CD14-positive monocyte (primary cell): Measurements from ENCODE around the gene HMGB4. TPM values are rescaled to one million over a fixed set of nuclear protein-coding genes. Genes with fewer than 3 reads are reported as not detected.

Experiments
- DNase-seq, 3 donors: peaks; one replicate each; pipeline ENCODE4 v3.0.0-alpha.2; 2011 to 2022
- H2AFZ ChIP-seq: 2 replicates; pipeline ENCODE4 v1.6.0; 2012; ENCODE audit warnings: mild to moderate bottlenecking, low read depth, low read length, inconsistent platforms; ENCODE audit not compliant: insufficient read depth, poor library complexity, severe bottlenecking
- H3K27ac ChIP-seq, 2 donors: 1 replicate in 1 of 2; 2 replicates in 1 of 2; pipeline ENCODE4 v1.5.1; 2012 to 2013; ENCODE audit warnings: low read length in 2 of 2, control low read depth in 1 of 2, inconsistent platforms in 1 of 2, low read depth in 1 of 2, mild to moderate bottlenecking in 1 of 2
- H3K27me3 ChIP-seq, 2 donors: one replicate each; pipeline versions ENCODE4 v1.6.0 to v1.6.1; 2011 to 2013; ENCODE audit warnings: low read length in 2 of 2; ENCODE audit not compliant: control insufficient read depth in 2 of 2, insufficient read depth in 2 of 2
- H3K36me3 ChIP-seq, 2 donors: replicated peaks in 1 of 2; 1 replicate in 1 of 2; 2 replicates in 1 of 2; pipeline versions ENCODE4 v1.5.1 to v1.6.1; 2012 to 2013; ENCODE audit warnings: low read length in 2 of 2, control low read depth in 1 of 2, inconsistent platforms in 1 of 2, mild to moderate bottlenecking in 1 of 2; ENCODE audit not compliant: insufficient read depth in 2 of 2, control insufficient read depth in 1 of 2
- H3K4me1 ChIP-seq, 2 donors: 1 replicate in 1 of 2; 2 replicates in 1 of 2; pipeline versions ENCODE4 v1.5.1 to v1.6.1; 2012 to 2013; ENCODE audit warnings: low read length in 2 of 2, control low read depth in 1 of 2, inconsistent platforms in 1 of 2, mild to moderate bottlenecking in 1 of 2, moderate library complexity in 1 of 2; ENCODE audit not compliant: insufficient read depth in 2 of 2, control insufficient read depth in 1 of 2
- H3K4me2 ChIP-seq: replicated peaks from 2 replicates; pipeline ENCODE3; 2012; ENCODE audit warnings: low read length, moderate library complexity, mild to moderate bottlenecking; ENCODE audit not compliant: poor library complexity, severe bottlenecking; ENCODE audit errors: extremely low read depth
- H3K4me3 ChIP-seq, 3 experiments: fragments of 200-600 bp in 1 of 3; sonication (generic) in 1 of 3; replicated peaks in 1 of 3; 1 replicate in 2 of 3; 2 replicates in 1 of 3; pipeline ENCODE4 v1.5.1; 2011 to 2013; ENCODE audit warnings: low read length in 3 of 3, mild to moderate bottlenecking in 3 of 3, control low read depth in 2 of 3, low read depth in 2 of 3, inconsistent platforms in 1 of 3, moderate library complexity in 1 of 3
- H3K79me2 ChIP-seq: 2 replicates; pipeline ENCODE4 v1.6.0; 2012; ENCODE audit warnings: mild to moderate bottlenecking, control low read depth, inconsistent platforms, low read length, moderate library complexity; ENCODE audit not compliant: insufficient read depth
- H3K9ac ChIP-seq: 2 replicates; pipeline ENCODE4 v1.6.0; 2017; ENCODE audit warnings: low read length, mild to moderate bottlenecking; ENCODE audit not compliant: insufficient read depth, poor library complexity, severe bottlenecking
- H3K9me3 ChIP-seq, 2 donors: replicated peaks in 1 of 2; 1 replicate in 1 of 2; 2 replicates in 1 of 2; pipeline versions ENCODE4 v1.5.1 to v1.6.1; 2012 to 2013; ENCODE audit warnings: low read length in 2 of 2, control low read depth in 1 of 2; ENCODE audit not compliant: control insufficient read depth in 1 of 2, insufficient read depth in 1 of 2
- H4K20me1 ChIP-seq: 2 replicates; pipeline ENCODE4 v1.6.0; 2012; ENCODE audit warnings: mild to moderate bottlenecking, low read length, control low read depth, moderate library complexity; ENCODE audit not compliant: insufficient read depth
- H3K27ac Mint-ChIP-seq, 7 donors: one replicate each; pipeline ENCODE4 v1.8.0; 2020; ENCODE audit warnings: mild to moderate bottlenecking in 7 of 7, mixed read lengths in 7 of 7, moderate library complexity in 6 of 7, inconsistent platforms in 2 of 7
- H3K27me3 Mint-ChIP-seq, 3 donors: one replicate each; pipeline ENCODE4 v1.8.0; 2021 to 2022; ENCODE audit warnings: low read depth in 3 of 3, mild to moderate bottlenecking in 3 of 3, mixed read lengths in 3 of 3, moderate library complexity in 3 of 3, inconsistent platforms in 1 of 3
- H3K36me3 Mint-ChIP-seq, 2 donors: one replicate each; pipeline ENCODE4 v1.8.0; 2020; ENCODE audit warnings: mixed read lengths in 2 of 2, inconsistent platforms in 1 of 2, mild to moderate bottlenecking in 1 of 2
- H3K4me1 Mint-ChIP-seq: one replicate; pipeline ENCODE4 v1.8.0; 2020; ENCODE audit warnings: mild to moderate bottlenecking, mixed read lengths
- H3K4me3 Mint-ChIP-seq, 2 donors: one replicate each; pipeline ENCODE4 v1.8.0; 2020; ENCODE audit warnings: mild to moderate bottlenecking in 2 of 2, mixed read lengths in 2 of 2, moderate library complexity in 1 of 2
- H3K9me3 Mint-ChIP-seq, 7 donors: one replicate each; pipeline ENCODE4 v1.8.0; 2020 to 2022; ENCODE audit warnings: mixed read lengths in 7 of 7, mild to moderate bottlenecking in 6 of 7, moderate library complexity in 6 of 7, inconsistent platforms in 2 of 7
- WGBS: methylation state at CpG from one replicate; pipeline ENCODE4 v1.1.5; 2013; ENCODE audit warnings: missing lambda C conversion rate; ENCODE audit not compliant: insufficient coverage; 5-methylcytosine and 5-hydroxymethylcytosine counted together
- intact Hi-C, 2 donors: fragments of 100-400 bp; cut with micrococcal nuclease; formaldehyde crosslinking; loops; one replicate each; pipeline versions ENCODE4 v1.15.0 to v1.15.1; 2023
- polyA minus RNA-seq: library from RNA; depleted of rRNA, polyadenylated mRNA; stranded (reverse); fragments of >200 nt; gene quantifications from 2 replicates; pipeline ENCODE4 v1.2.3, GENCODE V29; 2012
- polyA plus RNA-seq, 3 donors: library from polyadenylated mRNA; depleted of rRNA in 1 of 3; unstranded in 2 of 3; stranded (reverse) in 1 of 3; fragments of 300-500 nt in 2 of 3; fragments of >200 nt in 1 of 3; fragmentation: Illumina TruSeq in 2 of 3; gene quantifications; 1 replicate in 2 of 3; 2 replicates in 1 of 3; pipeline ENCODE4 v1.2.3, GENCODE V29; 2012 to 2021
- total RNA-seq, 12 experiments: library from RNA in 1 of 12; stranded (reverse) in 1 of 12; fragments of 120-200 nt in 1 of 12; gene quantifications; one replicate each; pipeline ENCODE4 v1.2.4 and lab custom pipeline; 2013 to 2026; ENCODE audit warnings: mixed read lengths in 6 of 12, inconsistent platforms in 1 of 12
- TF ChIP-seq, protein P1 (sequence below): fragments of 200-600 bp; IDR thresholded peaks from one replicate; pipeline ENCODE4 v1.8.0; 2022; ENCODE audit warnings: antibody characterized with exemption, mild to moderate bottlenecking

The HMGB4 gene
- not detected for total RNA-seq (2013)
- polyA plus RNA-seq (not detected), polyA minus RNA-seq (not detected in 2 replicates), total RNA-seq (lab: John Stamatoyannopoulos, UW) (0 to 0.35 (median 0) reads per million in 11 experiments)

DNA sequence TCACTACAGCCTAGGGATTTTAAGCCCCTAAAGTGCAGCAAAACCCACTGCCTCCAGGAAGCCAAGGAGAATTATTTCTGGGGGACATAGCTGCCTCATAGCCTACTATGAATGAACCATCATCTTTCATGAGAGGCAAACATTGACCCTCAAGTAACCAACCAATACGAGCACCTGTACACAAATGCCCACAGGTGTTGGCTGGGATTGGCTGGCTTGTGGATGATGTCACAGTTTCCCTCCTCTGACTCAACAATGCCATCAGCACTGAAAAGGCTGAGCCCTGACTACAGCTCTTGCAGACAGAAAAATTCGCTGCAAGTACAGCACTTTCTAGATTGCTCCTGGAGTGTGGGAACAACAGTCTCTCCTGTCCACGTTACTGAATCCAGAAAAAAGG lies at the start of gene HMGB4:
HMGB4 (plus strand) TSS at position 301 of the 400 bp plus-strand sequence. CDS start 113 bp downstream, outside the sequence.
- Histone ChIP-seq H3K4me1 (no peaks in the 10 kb centered on the region), H3K27ac (no peak within 1 kb of the TSS), H3K36me3 (no peaks in the 10 kb centered on the region), H3K4me2 (no peak within 1 kb of the TSS), H3K9me3 (no peaks in the 10 kb centered on the region), H3K9ac (no peak within 1 kb of the TSS), H3K79me2 (no peaks in the 10 kb centered on the region), H2AFZ (no peak within 1 kb of the TSS), H3K27me3 (no peaks in the 10 kb centered on the region), H3K4me3 (no peak within 1 kb of the TSS), H4K20me1 (no peaks in the 10 kb centered on the region)
- Mint-ChIP-seq H3K27me3 (peaks cover 3 to 8% (median 4%) of the 10 kb centered on the region in 3 donors), H3K4me3 (no peak within 1 kb of the TSS), H3K9me3 (peaks cover 0 to 13% (median 3%) of the 10 kb centered on the region in 7 donors), H3K27ac (no peak within 1 kb of the TSS), H3K4me1 (no peaks in the 10 kb centered on the region), H3K36me3 (no peaks in the 10 kb centered on the region)
- no peak for DNase-seq
- intact Hi-C loops = no loop called here
- TF ChIP-seq, protein P1, sequence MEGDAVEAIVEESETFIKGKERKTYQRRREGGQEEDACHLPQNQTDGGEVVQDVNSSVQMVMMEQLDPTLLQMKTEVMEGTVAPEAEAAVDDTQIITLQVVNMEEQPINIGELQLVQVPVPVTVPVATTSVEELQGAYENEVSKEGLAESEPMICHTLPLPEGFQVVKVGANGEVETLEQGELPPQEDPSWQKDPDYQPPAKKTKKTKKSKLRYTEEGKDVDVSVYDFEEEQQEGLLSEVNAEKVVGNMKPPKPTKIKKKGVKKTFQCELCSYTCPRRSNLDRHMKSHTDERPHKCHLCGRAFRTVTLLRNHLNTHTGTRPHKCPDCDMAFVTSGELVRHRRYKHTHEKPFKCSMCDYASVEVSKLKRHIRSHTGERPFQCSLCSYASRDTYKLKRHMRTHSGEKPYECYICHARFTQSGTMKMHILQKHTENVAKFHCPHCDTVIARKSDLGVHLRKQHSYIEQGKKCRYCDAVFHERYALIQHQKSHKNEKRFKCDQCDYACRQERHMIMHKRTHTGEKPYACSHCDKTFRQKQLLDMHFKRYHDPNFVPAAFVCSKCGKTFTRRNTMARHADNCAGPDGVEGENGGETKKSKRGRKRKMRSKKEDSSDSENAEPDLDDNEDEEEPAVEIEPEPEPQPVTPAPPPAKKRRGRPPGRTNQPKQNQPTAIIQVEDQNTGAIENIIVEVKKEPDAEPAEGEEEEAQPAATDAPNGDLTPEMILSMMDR = no peak
- 83% methylated on average over 2 of the region's 3 CpGs for WGBS

GRCh38 chr1:33814166-33814565 lies 49.7 kb upstream of the HMGB4 start:
- Histone ChIP-seq H3K27me3 (no peaks in the 10 kb centered on the region), H3K4me1 (no peaks in the 10 kb centered on the region), H3K36me3 (no peaks in the 10 kb centered on the region), H4K20me1 (no peaks in the 10 kb centered on the region), H3K9ac (no peak overlapping the region), H3K9me3 (no peaks in the 10 kb centered on the region), H3K79me2 (no peaks in the 10 kb centered on the region), H3K4me3 (no peak overlapping the region), H3K4me2 (no peak overlapping the region), H3K27ac (no peak overlapping the region), H2AFZ (no peak overlapping the region)
- no CpG with 5 or more reads among the region's 2 CpGs for WGBS
- peaks cover under 1 to 12% (median 2%) of the 10 kb centered on the region in 7 donors for H3K9me3 Mint-ChIP-seq
- no peaks in the 10 kb centered on the region for H3K4me1 Mint-ChIP-seq
- TF ChIP-seq, protein P1 = no peak
- no peak overlapping the region for H3K27ac Mint-ChIP-seq
- no peak for DNase-seq
- H3K36me3 Mint-ChIP-seq = no peaks in the 10 kb centered on the region
- intact Hi-C loops = no loop called here
- H3K27me3 Mint-ChIP-seq = peaks cover 0 to 5% (median 3%) of the 10 kb centered on the region in 3 donors
- H3K4me3 Mint-ChIP-seq = no peak overlapping the region
